GM12865 (cell line): ENCODE data around the gene GRHL3.

ENCODE experiments used
- DNase-seq: peaks from one replicate; pipeline ENCODE4 v3.0.0; 2010; ENCODE audit warnings: low read depth
- H3K4me3 ChIP-seq: 2 replicates; pipeline ENCODE4 v1.5.1; 2011; ENCODE audit warnings: mild to moderate bottlenecking, low read depth, low read length, control low read depth
- TF ChIP-seq, protein P1 (sequence below): IDR thresholded peaks from 2 replicates; pipeline ENCODE4 v1.5.1; 2011; ENCODE audit warnings: low read length, control low read depth, low read depth, inconsistent platforms; ENCODE audit not compliant: insufficient read depth; ENCODE audit errors: missing control alignments

Gene GRHL3

DNA sequence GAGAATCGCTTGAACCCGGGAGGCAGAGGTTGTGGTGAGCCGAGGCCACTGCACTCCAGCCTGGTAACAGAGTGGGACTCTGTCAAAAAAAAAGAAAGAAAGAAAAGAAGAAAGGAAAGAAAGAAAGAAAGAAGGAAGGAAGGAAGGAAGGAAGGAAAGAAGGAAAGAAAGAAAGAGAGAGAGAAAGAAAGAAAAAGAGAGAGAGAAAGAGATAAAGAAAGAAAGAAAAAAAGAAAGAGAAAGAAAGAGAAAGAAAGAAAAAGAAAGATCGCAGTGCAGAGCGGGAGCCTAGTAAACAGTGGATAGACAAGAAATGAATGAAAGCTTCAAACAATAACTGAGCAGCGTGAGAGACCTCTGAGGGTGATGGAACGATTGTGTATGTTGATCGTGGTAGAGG, 20.6 kb upstream of the GRHL3 start:
- TF ChIP-seq, protein P1, sequence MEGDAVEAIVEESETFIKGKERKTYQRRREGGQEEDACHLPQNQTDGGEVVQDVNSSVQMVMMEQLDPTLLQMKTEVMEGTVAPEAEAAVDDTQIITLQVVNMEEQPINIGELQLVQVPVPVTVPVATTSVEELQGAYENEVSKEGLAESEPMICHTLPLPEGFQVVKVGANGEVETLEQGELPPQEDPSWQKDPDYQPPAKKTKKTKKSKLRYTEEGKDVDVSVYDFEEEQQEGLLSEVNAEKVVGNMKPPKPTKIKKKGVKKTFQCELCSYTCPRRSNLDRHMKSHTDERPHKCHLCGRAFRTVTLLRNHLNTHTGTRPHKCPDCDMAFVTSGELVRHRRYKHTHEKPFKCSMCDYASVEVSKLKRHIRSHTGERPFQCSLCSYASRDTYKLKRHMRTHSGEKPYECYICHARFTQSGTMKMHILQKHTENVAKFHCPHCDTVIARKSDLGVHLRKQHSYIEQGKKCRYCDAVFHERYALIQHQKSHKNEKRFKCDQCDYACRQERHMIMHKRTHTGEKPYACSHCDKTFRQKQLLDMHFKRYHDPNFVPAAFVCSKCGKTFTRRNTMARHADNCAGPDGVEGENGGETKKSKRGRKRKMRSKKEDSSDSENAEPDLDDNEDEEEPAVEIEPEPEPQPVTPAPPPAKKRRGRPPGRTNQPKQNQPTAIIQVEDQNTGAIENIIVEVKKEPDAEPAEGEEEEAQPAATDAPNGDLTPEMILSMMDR: no peak
- H3K4me3 ChIP-seq: no peak overlapping the region
- DNase-seq: no peak

- DNase-seq: no peak
- no peak overlapping the region for H3K4me3 ChIP-seq
- TF ChIP-seq, protein P1: no peak
Measured at GRCh38 chr1:24299901-24300300, 19.3 kb upstream of the GRHL3 start.

DNA sequence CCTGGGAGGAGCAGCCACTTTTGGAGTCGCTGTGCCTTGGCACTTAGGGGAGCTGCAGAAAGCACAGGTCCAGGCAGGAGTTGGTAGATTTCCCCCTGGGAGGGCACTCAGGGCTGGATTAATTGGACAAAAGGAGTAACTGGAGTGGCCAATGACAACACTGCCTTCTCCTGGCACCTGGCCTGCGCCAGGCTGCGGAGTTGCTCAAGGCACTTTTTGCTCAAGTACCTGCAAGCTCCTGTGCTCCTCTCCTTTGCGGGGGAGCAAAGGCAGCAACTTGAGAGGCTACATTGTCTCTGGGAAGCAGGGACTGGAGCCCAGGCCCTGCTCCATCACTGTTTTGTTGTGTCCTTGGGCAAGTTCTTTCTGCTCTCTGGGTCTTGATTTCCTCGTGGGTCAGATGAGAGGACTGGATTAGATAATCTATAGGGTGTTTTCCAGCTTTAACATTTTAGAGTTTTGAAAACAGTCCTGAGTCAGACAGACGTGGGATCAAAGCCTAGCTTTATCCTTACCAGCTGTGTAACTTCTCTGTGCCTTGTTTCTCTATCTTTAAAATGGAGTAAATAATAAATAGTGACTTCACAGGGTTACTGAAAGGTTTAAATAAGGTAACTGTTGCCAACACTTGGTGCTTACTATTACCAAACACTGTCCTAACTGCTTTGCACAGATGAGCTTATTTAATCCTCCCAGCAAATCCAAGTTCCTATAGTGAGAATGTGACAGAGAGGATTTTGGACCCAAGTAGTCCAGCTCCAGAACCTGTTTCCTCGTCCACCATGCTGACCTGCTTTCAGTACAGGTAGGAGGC, 18.0 kb upstream of the GRHL3 start:
- no peak for DNase-seq
- TF ChIP-seq, protein P1: no peak
- H3K4me3 ChIP-seq: no peak overlapping the region

DNA sequence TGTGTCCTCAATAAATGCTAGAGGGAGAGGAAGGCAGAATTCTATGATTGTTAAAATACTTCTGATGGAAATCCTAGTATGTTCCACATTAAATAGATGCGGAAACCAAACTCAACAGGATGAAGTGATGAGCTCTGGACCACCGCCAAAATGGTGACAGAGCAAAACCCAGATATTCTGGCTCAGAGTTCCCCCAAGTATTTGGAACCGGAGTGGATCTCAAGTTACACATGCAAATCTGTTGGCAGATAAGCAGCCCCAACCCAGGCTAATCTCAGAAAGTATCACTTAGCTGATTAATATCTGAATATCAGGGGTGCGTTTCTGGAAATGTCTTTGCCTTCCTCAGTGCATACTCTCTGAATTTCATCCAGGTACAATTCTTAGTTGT, 17.4 kb upstream of the GRHL3 start:
- H3K4me3 ChIP-seq: no peak overlapping the region
- TF ChIP-seq, protein P1: no peak
- no peak for DNase-seq

DNA sequence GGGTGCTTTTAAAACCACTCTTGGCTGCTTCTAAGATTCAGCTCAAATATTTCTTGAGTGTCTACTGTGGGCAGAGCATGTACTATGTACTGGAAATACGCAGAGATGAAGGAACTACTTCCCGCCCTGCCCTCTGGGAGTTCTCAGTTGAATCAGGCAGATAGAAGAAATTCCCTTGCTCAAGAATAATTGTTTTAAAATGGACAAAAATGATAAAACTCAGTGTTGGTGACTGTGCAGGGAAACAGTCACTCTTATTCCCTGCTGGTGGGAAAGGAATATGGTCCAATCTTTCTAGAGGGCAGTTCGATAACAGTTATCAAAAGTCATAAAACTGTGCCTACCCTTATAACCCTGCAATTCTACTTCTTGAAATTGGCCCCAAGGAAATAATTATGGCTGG, 16.9 kb upstream of the GRHL3 start:
- DNase-seq: no peak
- TF ChIP-seq, protein P1: no peak
- H3K4me3 ChIP-seq: no peak overlapping the region

DNA sequence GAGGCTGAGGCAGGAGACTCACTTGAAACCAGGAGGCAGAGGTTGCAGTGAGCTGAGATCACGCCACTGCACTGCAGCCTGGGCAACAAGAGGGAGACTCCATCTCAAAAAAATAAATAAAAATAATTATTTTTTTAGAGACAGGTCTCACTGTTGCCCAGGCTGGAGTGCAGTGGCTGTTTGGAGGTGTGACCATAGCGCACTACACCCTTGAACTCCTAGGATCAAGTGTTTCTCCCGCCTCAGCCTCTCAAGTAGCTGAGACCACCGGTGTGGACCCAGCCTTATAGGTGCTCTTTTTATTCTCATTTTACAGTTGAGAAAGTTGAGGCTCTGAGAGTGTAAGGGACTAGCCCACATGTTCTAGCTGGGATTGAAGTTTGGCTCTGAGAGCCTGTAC, 15.6 kb upstream of the GRHL3 start:
- DNase-seq: no peak
- TF ChIP-seq, protein P1: no peak
- H3K4me3 ChIP-seq: no peak overlapping the region

DNA sequence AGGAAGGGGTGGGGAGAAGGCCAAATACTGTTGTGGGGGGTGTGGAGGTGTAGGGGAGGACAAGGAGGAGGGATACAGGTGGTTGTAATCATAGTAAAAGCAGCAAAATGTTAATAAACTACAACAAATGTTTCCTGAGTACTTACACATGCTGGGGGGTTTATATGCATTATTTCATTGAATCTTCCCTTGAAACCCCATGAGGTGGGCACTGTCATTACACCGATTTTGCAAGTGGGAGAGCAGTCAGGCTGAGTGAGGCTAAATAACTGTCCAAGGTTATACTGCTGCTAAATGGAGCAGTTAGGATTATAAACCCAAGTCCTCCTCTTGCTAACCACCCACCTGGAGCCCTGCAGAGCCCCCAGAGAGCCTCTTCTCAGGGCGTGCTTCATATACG, 14.4 kb upstream of the GRHL3 start:
- DNase-seq: no peak
- no peak overlapping the region for H3K4me3 ChIP-seq

More for the DNA sequence above, 14.4 kb upstream of the GRHL3 start:
- TF ChIP-seq, protein P1: no peak
